ENCODE measurements around the gene LRRC61. TPM values are rescaled to one million over a fixed set of nuclear protein-coding genes. Genes with fewer than 3 reads are reported as not detected.
"Not testable (repeated sequence)": the region's sequence is repeated elsewhere in the genome, so short reads cannot be mapped to it uniquely, and the experiment has no call there.

The LRRC61 gene
- total RNA-seq, 1 experiment from 2014 or later = 48.1 TPM

GRCh38 chr7:150311146-150311545 lies 12.0 kb upstream of the LRRC61 start:
- Histone ChIP-seq H3K27me3 (replicated peaks; ENCODE audit: insufficient read depth, low read depth, low read length, poor library complexity) (no peaks in the 10 kb centered on the region), H3K36me3 (ENCODE audit: insufficient read depth, low read length, poor library complexity, severe bottlenecking) (no peaks in the 10 kb centered on the region), H3K4me3 (ENCODE audit: low read depth, low read length, poor library complexity, severe bottlenecking) (no peak overlapping the region), H3K4me1 (ENCODE audit: insufficient read depth, low read length, poor library complexity, severe bottlenecking) (peaks cover 4% of the 10 kb centered on the region), H3K9me3 (ENCODE audit: low read depth, low read length, poor library complexity, severe bottlenecking) (no peaks in the 10 kb centered on the region), H3K27ac (ENCODE audit: low read depth, low read length, poor library complexity, severe bottlenecking) (no peak overlapping the region)
- DNase-seq (ENCODE audit: low spot score) = no peak
- TF ChIP-seq CTCF (conservative IDR thresholded peaks at IDR 0.05; ENCODE audit: low read depth, low read length) (no peak), EZH2 (IDR thresholded peaks at IDR 0.05; ENCODE audit: borderline replicate concordance, low read depth, low read length, poor library complexity, severe bottlenecking) (no peak)
- intact Hi-C loops (cut with micrococcal nuclease; ENCODE audit: unreplicated experiment) = no loop called here
- ChIA-PET CTCF (no interaction called here), POLR2A (ENCODE audit: low non-redundant PET) (no interaction called here)
- no TSS peak for BruUV-seq (replicated peaks)

DNA sequence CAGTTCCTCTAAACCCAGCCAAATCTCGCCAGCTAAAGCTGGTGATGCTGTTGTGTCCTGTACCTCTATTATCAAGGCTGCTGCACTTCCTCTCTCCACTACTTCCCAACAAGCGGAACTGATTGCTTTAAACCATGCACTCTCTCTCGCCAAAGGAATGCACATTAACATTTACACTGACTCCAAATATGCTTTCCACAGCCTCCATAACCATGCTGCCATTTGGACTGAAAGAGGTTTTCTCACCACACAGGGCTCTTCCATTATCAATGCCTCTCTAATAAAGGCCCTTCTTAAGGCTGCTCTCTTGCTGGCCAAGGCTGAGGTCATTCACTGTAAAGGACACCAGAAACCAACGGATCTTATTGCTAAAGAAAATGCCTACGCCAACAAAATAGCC lies 11.4 kb upstream of the LRRC61 start:
- ChIA-PET POLR2A (ENCODE audit: low non-redundant PET) (no interaction called here), CTCF (no interaction called here)
- intact Hi-C loops (cut with micrococcal nuclease; ENCODE audit: unreplicated experiment) = no loop called here
- DNase-seq (ENCODE audit: low spot score) = peak; percentile 70
- H3K9me3 ChIP-seq (ENCODE audit: low read depth, low read length, poor library complexity, severe bottlenecking) = no peaks in the 10 kb centered on the region
- peak overlapping the region; percentile 8 for H3K27ac ChIP-seq (ENCODE audit: low read depth, low read length, poor library complexity, severe bottlenecking)
- no peaks in the 10 kb centered on the region for H3K27me3 ChIP-seq (replicated peaks; ENCODE audit: insufficient read depth, low read depth, low read length, poor library complexity)
- BruUV-seq (replicated peaks) = no TSS peak
- no peaks in the 10 kb centered on the region for H3K36me3 ChIP-seq (ENCODE audit: insufficient read depth, low read length, poor library complexity, severe bottlenecking)
- peaks cover 4% of the 10 kb centered on the region for H3K4me1 ChIP-seq (ENCODE audit: insufficient read depth, low read length, poor library complexity, severe bottlenecking)
- no peak for TF ChIP-seq EZH2 (IDR thresholded peaks at IDR 0.05; ENCODE audit: borderline replicate concordance, low read depth, low read length, poor library complexity, severe bottlenecking)
- TF ChIP-seq CTCF (conservative IDR thresholded peaks at IDR 0.05; ENCODE audit: low read depth, low read length) = no peak
- no peak overlapping the region for H3K4me3 ChIP-seq (ENCODE audit: low read depth, low read length, poor library complexity, severe bottlenecking)

- BruUV-seq (replicated peaks); intact Hi-C loops (cut with micrococcal nuclease; ENCODE audit: unreplicated experiment); H3K4me3 ChIP-seq (ENCODE audit: low read depth, low read length, poor library complexity, severe bottlenecking); DNase-seq (ENCODE audit: low spot score); H3K9me3 ChIP-seq (ENCODE audit: low read depth, low read length, poor library complexity, severe bottlenecking); H3K27me3 ChIP-seq (replicated peaks; ENCODE audit: insufficient read depth, low read depth, low read length, poor library complexity); H3K27ac ChIP-seq (ENCODE audit: low read depth, low read length, poor library complexity, severe bottlenecking); H3K36me3 ChIP-seq (ENCODE audit: insufficient read depth, low read length, poor library complexity, severe bottlenecking); POLR2A ChIA-PET (ENCODE audit: low non-redundant PET): not testable (repeated sequence)
- CTCF ChIA-PET = interaction anchor here (0.5 kb wide), 1 partner anchor 441 kb away, joined by 4 read pairs; no protein-coding TSS in a partner anchor
- H3K4me1 ChIP-seq (ENCODE audit: insufficient read depth, low read length, poor library complexity, severe bottlenecking) = peaks cover 11% of the 10 kb centered on the region
Measured at GRCh38 chr7:150312649-150313366, 10.3 kb upstream of the LRRC61 start.

- intact Hi-C loops (cut with micrococcal nuclease; ENCODE audit: unreplicated experiment) = no loop called here
- TF ChIP-seq CTCF (conservative IDR thresholded peaks at IDR 0.05; ENCODE audit: low read depth, low read length) = no peak
- no peak for TF ChIP-seq EZH2 (IDR thresholded peaks at IDR 0.05; ENCODE audit: borderline replicate concordance, low read depth, low read length, poor library complexity, severe bottlenecking)
- H3K36me3 ChIP-seq (ENCODE audit: insufficient read depth, low read length, poor library complexity, severe bottlenecking) = no peaks in the 10 kb centered on the region
- no peak overlapping the region for H3K27ac ChIP-seq (ENCODE audit: low read depth, low read length, poor library complexity, severe bottlenecking)
- H3K4me3 ChIP-seq (ENCODE audit: low read depth, low read length, poor library complexity, severe bottlenecking) = no peak overlapping the region
- H3K27me3 ChIP-seq (replicated peaks; ENCODE audit: insufficient read depth, low read depth, low read length, poor library complexity) = no peaks in the 10 kb centered on the region
- POLR2A ChIA-PET (ENCODE audit: low non-redundant PET) = interaction anchor here (0.6 kb wide), 1 partner anchor 34 kb away, joined by 4 read pairs; no protein-coding TSS in a partner anchor
- no peaks in the 10 kb centered on the region for H3K9me3 ChIP-seq (ENCODE audit: low read depth, low read length, poor library complexity, severe bottlenecking)
- peaks cover 16% of the 10 kb centered on the region for H3K4me1 ChIP-seq (ENCODE audit: insufficient read depth, low read length, poor library complexity, severe bottlenecking)
- DNase-seq (ENCODE audit: low spot score) = no peak
- CTCF ChIA-PET = no interaction called here
- no TSS peak for BruUV-seq (replicated peaks)
Measured at GRCh38 chr7:150313367-150313809, 9.8 kb upstream of the LRRC61 start.
